Suprapubic skin (tissue), 4 donors: Measurements from ENCODE around the gene CACNG7. TPM values are rescaled to one million over a fixed set of nuclear protein-coding genes. Genes with fewer than 3 reads are reported as not detected.
A peak's percentile ranks its signal among the peaks of the same experiment; 100 is the strongest.

Experiments used
- DNase-seq, 2 donors: peaks; one replicate each; pipeline ENCODE4 v3.0.0-alpha.2; 2019; ENCODE audit warnings: low spot score in 2 of 2
- H3K27ac ChIP-seq: fragments of 200-600 bp; sonication (generic); one replicate; pipeline ENCODE4 v1.5.1; 2019
- H3K27me3 ChIP-seq: fragments of 200-600 bp; sonication (generic); one replicate; pipeline ENCODE4 v1.5.1; 2019
- H3K36me3 ChIP-seq: fragments of 200-600 bp; sonication (generic); one replicate; pipeline ENCODE4 v1.5.1; 2019
- H3K4me1 ChIP-seq: fragments of 200-600 bp; sonication (generic); one replicate; pipeline ENCODE4 v1.5.1; 2019
- H3K4me3 ChIP-seq: fragments of 200-600 bp; sonication (generic); one replicate; pipeline ENCODE4 v1.5.1; 2019; ENCODE audit warnings: mild to moderate bottlenecking
- H3K9me3 ChIP-seq: fragments of 200-600 bp; sonication (generic); one replicate; pipeline ENCODE4 v1.5.1; 2019
- EP300 ChIP-seq: sonication (generic); formaldehyde crosslinking; IDR thresholded peaks from one replicate; pipeline ENCODE4 v1.6.1; 2017; ENCODE audit warnings: antibody characterized with exemption
- POLR2A ChIP-seq, 2 donors: fragments of 450-650 bp; IDR thresholded peaks; one replicate each; pipeline ENCODE4 v1.6.1; 2017; ENCODE audit warnings: antibody characterized with exemption in 2 of 2, mild to moderate bottlenecking in 2 of 2, moderate library complexity in 2 of 2
- POLR2AphosphoS5 ChIP-seq, 3 donors: sonication (generic); formaldehyde crosslinking; IDR thresholded peaks; one replicate each; pipeline ENCODE4 v1.6.1; 2017; ENCODE audit warnings: antibody characterized with exemption in 3 of 3
- WGBS: methylation state at CpG from one replicate; pipeline ENCODE4 v1.1.5; 2018; 5-methylcytosine and 5-hydroxymethylcytosine counted together
- total RNA-seq, 4 donors: library from RNA; depleted of rRNA; stranded (reverse); fragments of >200 nt; gene quantifications; one replicate each; pipeline ENCODE4 v1.1.0, GENCODE V29; 2016
- TF ChIP-seq, protein P1 (sequence below), 2 donors: fragments of 200-600 bp in 1 of 2; fragments of 450-650 bp in 1 of 2; sonication (generic) in 1 of 2; IDR thresholded peaks; one replicate each; pipeline ENCODE4 v1.5.1; 2016 to 2019; ENCODE audit warnings: antibody characterized with exemption in 2 of 2, mild to moderate bottlenecking in 1 of 2, moderate library complexity in 1 of 2

The CACNG7 gene
- total RNA-seq, 4 donors from 2014 or later: not detected

DNA sequence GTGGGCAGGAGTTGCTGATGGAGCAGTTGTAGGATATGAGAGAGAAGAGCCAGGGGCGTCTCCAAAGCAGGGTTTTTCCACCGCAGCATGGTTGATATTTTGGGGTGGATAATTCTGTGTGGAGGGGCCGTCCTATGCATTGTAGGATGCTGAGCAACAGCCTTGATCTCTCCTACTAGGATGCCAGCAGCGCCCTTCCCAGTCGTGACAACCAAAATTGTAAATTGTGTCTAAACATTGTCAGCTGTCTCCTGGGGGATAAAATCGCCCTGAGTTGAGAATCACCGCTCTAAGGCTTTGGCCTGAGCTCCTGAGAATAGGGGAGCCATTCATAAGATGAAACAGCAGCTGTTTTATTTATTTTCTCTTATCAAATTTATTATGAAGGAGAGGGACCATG lies 57.9 kb downstream of the CACNG7 start:
- WGBS: 62% methylated on average over 7 of the region's 7 CpGs
- H3K4me3 ChIP-seq: no peak overlapping the region
- DNase-seq: no peak
- H3K36me3 ChIP-seq: no peaks in the 10 kb centered on the region
- TF ChIP-seq POLR2AphosphoS5 (IDR thresholded peaks at IDR 0.05) (no peak), EP300 (no peak), POLR2A (IDR thresholded peaks at IDR 0.05) (no peak)
- TF ChIP-seq, protein P1, sequence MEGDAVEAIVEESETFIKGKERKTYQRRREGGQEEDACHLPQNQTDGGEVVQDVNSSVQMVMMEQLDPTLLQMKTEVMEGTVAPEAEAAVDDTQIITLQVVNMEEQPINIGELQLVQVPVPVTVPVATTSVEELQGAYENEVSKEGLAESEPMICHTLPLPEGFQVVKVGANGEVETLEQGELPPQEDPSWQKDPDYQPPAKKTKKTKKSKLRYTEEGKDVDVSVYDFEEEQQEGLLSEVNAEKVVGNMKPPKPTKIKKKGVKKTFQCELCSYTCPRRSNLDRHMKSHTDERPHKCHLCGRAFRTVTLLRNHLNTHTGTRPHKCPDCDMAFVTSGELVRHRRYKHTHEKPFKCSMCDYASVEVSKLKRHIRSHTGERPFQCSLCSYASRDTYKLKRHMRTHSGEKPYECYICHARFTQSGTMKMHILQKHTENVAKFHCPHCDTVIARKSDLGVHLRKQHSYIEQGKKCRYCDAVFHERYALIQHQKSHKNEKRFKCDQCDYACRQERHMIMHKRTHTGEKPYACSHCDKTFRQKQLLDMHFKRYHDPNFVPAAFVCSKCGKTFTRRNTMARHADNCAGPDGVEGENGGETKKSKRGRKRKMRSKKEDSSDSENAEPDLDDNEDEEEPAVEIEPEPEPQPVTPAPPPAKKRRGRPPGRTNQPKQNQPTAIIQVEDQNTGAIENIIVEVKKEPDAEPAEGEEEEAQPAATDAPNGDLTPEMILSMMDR (IDR thresholded peaks at IDR 0.05): no peak
- H3K4me1 ChIP-seq: peaks cover 10% of the 10 kb centered on the region
- H3K27me3 ChIP-seq: peaks cover 56% of the 10 kb centered on the region
- H3K9me3 ChIP-seq: no peaks in the 10 kb centered on the region
- H3K27ac ChIP-seq: no peak overlapping the region

DNA sequence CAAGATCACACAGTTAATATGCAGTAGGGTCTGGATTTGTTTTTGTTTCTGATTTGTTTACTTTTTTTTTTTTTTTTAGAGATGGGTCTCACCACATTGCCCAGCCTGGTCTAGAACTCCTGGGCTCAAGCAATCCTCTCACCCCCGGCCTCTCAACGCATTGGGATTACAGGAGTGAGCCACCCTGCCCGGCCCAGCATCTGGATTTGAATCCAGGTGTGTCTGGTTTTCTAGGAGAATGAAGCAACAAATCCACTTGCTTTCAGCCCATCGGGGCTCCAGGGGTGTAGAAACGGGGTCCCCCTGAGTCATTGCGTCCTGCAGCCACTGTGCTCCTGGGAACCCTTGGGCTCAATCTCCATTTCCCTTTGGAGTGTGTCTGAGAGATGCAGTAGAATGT lies 60.3 kb downstream of the CACNG7 start:
- H3K4me1 ChIP-seq: peaks cover 3% of the 10 kb centered on the region
- no peak for DNase-seq

DNA sequence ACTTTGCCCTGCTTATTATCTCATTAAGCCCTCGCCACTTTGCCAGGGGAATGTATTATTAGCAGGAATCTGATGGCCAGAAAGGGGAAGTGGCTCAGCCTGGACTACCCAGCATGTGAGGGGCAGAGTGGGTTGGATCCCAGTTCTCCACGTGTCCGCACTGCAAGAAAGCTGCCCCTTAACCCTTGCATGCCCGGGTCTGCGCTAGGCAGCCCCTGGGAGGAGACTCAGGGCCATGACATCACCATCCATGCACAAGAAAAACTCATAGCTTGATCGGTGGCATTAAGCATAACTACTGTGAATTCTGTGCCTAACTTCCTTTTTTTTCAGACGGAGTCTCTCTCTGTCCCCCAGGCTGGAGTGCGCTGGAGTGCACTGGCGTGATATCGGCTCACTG lies 62.6 kb downstream of the CACNG7 start:
- WGBS: 44% methylated on average over 9 of the region's 10 CpGs
- Histone ChIP-seq H3K27ac (no peak overlapping the region), H3K27me3 (peaks cover 21% of the 10 kb centered on the region), H3K9me3 (no peaks in the 10 kb centered on the region), H3K4me3 (no peak overlapping the region), H3K36me3 (no peaks in the 10 kb centered on the region), H3K4me1 (no peaks in the 10 kb centered on the region)
- TF ChIP-seq EP300: no peak
- no peak for TF ChIP-seq POLR2AphosphoS5 (IDR thresholded peaks at IDR 0.05)
- no peak for TF ChIP-seq POLR2A (IDR thresholded peaks at IDR 0.05)
- TF ChIP-seq, protein P1 (IDR thresholded peaks at IDR 0.05): no peak
- DNase-seq: no peak

More for the DNA sequence above, 60.3 kb downstream of the CACNG7 start:
- peaks cover 33% of the 10 kb centered on the region for H3K27me3 ChIP-seq
- no peaks in the 10 kb centered on the region for H3K36me3 ChIP-seq
- no peaks in the 10 kb centered on the region for H3K9me3 ChIP-seq
- H3K27ac ChIP-seq: no peak overlapping the region
- 87% methylated on average over 6 of the region's 6 CpGs for WGBS
- TF ChIP-seq EP300: no peak
- TF ChIP-seq POLR2AphosphoS5 (IDR thresholded peaks at IDR 0.05): no peak
- TF ChIP-seq POLR2A (IDR thresholded peaks at IDR 0.05): no peak
- TF ChIP-seq, protein P1 (IDR thresholded peaks at IDR 0.05): no peak
- no peak overlapping the region for H3K4me3 ChIP-seq

DNA sequence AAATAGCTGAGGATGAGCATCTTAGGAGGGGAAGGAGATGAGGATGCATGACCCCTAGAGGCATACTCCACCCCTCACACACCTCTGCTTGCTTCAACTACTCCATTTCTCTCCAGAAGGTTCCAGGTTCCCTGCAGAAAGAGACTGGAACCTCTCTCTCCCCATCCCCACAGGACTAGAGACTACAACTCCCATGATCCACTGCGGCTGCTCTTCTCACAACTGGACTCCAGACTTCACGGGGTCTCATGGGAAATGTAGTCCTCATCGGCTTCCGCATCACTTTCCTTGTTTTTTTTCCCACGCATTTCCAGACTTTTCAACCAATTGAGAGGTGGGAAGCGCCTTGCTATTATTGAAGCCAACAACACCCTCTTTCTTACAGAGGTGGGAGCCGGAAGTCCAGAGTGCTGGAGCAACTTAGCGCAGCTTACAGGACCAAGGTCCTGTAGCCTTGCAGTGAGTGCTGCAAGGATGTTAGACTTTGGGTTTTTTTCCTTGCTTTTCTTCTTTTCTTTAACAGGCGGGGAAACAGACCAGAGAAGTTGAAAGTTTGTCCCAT lies 68.4 kb downstream of the CACNG7 start:
- WGBS: 6% methylated on average over 9 of the region's 9 CpGs
- peaks cover 61% of the 10 kb centered on the region for H3K27me3 ChIP-seq
- H3K4me1 ChIP-seq: peaks cover 40% of the 10 kb centered on the region
- no peaks in the 10 kb centered on the region for H3K9me3 ChIP-seq
- H3K4me3 ChIP-seq: peak overlapping the region; percentile 37
- no peak for TF ChIP-seq EP300
- no peak for TF ChIP-seq POLR2AphosphoS5 (IDR thresholded peaks at IDR 0.05)
- TF ChIP-seq, protein P1 (IDR thresholded peaks at IDR 0.05): no peak
- no peak for TF ChIP-seq POLR2A (IDR thresholded peaks at IDR 0.05)
- no peak overlapping the region for H3K27ac ChIP-seq
- no peak for DNase-seq
- no peaks in the 10 kb centered on the region for H3K36me3 ChIP-seq

DNA sequence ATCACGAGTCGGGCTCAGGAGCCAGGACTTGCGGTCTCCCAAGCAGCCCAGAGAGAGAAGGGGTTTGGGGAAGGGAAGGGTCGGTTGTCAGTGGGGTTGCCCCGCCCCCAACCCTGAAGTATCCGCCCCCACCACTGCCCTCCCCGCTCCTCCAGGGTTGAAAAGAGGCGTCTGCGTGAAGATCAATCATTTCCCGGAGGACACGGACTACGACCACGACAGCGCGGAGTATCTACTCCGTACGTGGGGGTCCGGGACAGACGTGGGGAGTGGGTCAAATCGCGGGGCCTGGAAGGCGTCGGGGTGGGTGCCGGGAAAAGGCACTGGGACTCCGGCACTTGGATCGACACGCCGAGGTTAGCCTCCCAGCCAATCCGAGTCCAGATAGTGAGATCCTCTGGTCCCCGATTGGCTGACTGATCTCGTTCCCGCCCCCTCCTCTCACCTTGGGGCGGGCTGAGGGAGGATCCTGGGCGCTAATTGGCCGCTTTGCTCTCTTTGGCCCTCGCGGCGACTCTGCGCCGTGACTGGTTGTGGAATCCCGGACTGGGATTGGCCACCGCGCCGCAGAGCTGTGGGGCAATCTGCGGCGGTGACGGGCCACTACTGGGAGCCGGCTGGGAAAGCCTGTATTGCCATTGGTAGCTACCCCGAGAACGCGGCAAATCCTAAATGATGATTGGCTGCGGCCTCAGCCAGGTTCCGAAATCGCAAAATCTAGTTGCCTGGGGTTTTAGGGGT lies 69.1 kb downstream of the CACNG7 start:
- peaks cover 67% of the 10 kb centered on the region for H3K27me3 ChIP-seq
- no peaks in the 10 kb centered on the region for H3K36me3 ChIP-seq
- H3K4me3 ChIP-seq: peak overlapping the region; percentile 37
- 1% methylated on average over 13 of the region's 54 CpGs for WGBS
- TF ChIP-seq, protein P1 (IDR thresholded peaks at IDR 0.05): no peak
- TF ChIP-seq POLR2AphosphoS5 (IDR thresholded peaks at IDR 0.05) (no peak), EP300 (no peak), POLR2A (IDR thresholded peaks at IDR 0.05) (no peak)
- H3K27ac ChIP-seq: no peak overlapping the region
- no peaks in the 10 kb centered on the region for H3K9me3 ChIP-seq
- no peak for DNase-seq
- H3K4me1 ChIP-seq: peaks cover 45% of the 10 kb centered on the region
